Cardiac fibroblast (primary cell): ENCODE measurements around the gene DRICH1.
"Not testable (repeated sequence)": the region's sequence is repeated elsewhere in the genome, so short reads cannot be mapped to it uniquely, and the experiment has no call there.

ENCODE experiments used
- DNase-seq, 2 donors: peaks; one replicate each; pipeline versions ENCODE4 v3.0.0 to v3.0.0-alpha.2; 2010; ENCODE audit warnings: low read depth in 2 of 2
- H3K4me3 ChIP-seq, 2 donors: replicated peaks in 1 of 2; 1 replicate in 1 of 2; 2 replicates in 1 of 2; pipeline ENCODE4 v1.5.1; 2011; ENCODE audit warnings: low read depth in 2 of 2, low read length in 2 of 2, mild to moderate bottlenecking in 2 of 2, moderate library complexity in 1 of 2
- CTCF ChIP-seq: IDR thresholded peaks from one replicate; pipeline ENCODE4 v1.5.1; 2011; ENCODE audit warnings: low read depth, mild to moderate bottlenecking, low read length, inconsistent platforms

The DRICH1 gene

GRCh38 chr22:23575601-23576000, 56.5 kb downstream of the DRICH1 start:
- no peak for TF ChIP-seq CTCF
- H3K4me3 ChIP-seq: no peak overlapping the region
- DNase-seq: no peak

- no peak for TF ChIP-seq CTCF
- no peak overlapping the region for H3K4me3 ChIP-seq
These were observed 57.2 kb downstream of the DRICH1 start for GRCh38 chr22:23574877-23575276.

GRCh38 chr22:23574371-23574811, 57.7 kb downstream of the DRICH1 start:
- H3K4me3 ChIP-seq: no peak overlapping the region
- no peak for DNase-seq
- TF ChIP-seq CTCF: no peak

More at GRCh38 chr22:23574877-23575276, 57.2 kb downstream of the DRICH1 start:
- no peak for DNase-seq

- not testable (repeated sequence) for H3K4me3 ChIP-seq, DNase-seq
These were observed 58.4 kb downstream of the DRICH1 start for GRCh38 chr22:23573701-23574235.

GRCh38 chr22:23573106-23573505, 59.0 kb downstream of the DRICH1 start:
- DNase-seq, H3K4me3 ChIP-seq: not testable (repeated sequence)

GRCh38 chr22:23571486-23571885, 60.6 kb downstream of the DRICH1 start:
- no peak for DNase-seq
- no peak for TF ChIP-seq CTCF
- H3K4me3 ChIP-seq: no peak overlapping the region

GRCh38 chr22:23570681-23571080, 61.4 kb downstream of the DRICH1 start:
- no peak overlapping the region for H3K4me3 ChIP-seq
- no peak for TF ChIP-seq CTCF
- no peak for DNase-seq

GRCh38 chr22:23569716-23570115, 62.4 kb downstream of the DRICH1 start:
- DNase-seq: no peak
- TF ChIP-seq CTCF: no peak
- no peak overlapping the region for H3K4me3 ChIP-seq
